PC-3 (cell line): ENCODE data around the gene TMEM82.

ENCODE experiments used
- EZH2phosphoT487 ChIP-seq: fragments of 300-600 bp; sonication (generic); IDR thresholded peaks from 2 replicates; pipeline ENCODE4 v1.6.1; 2018; ENCODE audit warnings: mild to moderate bottlenecking, antibody characterized with exemption, low read length, borderline replicate concordance
- TF ChIP-seq, protein P1 (sequence below): fragments of 300-600 bp; sonication (generic); conservative IDR thresholded peaks from 2 replicates; pipeline ENCODE4 v1.5.1; 2017; ENCODE audit warnings: antibody characterized with exemption, low read depth, mild to moderate bottlenecking, low read length

DNA sequence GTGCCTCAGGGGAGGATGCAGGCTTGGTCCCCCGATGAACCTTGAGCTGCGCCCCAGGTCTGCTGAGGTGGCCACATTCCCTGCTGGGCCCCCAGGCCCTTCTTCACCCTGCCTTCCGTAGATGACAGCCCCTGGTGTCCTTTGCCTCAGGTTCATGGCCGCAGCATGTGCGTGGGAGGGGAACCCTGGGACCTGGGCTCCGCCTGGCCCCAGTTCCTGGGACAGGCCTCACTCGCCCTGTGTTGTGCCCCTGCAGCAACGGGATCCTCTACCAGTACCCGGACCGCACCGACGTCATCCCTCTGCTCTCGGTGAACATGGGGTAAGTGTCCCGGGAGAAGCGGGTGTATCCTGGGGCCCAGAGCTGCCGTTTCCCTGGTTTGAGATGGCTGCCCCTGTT, 11.4 kb upstream of the TMEM82 start:
- TF ChIP-seq, protein P1, sequence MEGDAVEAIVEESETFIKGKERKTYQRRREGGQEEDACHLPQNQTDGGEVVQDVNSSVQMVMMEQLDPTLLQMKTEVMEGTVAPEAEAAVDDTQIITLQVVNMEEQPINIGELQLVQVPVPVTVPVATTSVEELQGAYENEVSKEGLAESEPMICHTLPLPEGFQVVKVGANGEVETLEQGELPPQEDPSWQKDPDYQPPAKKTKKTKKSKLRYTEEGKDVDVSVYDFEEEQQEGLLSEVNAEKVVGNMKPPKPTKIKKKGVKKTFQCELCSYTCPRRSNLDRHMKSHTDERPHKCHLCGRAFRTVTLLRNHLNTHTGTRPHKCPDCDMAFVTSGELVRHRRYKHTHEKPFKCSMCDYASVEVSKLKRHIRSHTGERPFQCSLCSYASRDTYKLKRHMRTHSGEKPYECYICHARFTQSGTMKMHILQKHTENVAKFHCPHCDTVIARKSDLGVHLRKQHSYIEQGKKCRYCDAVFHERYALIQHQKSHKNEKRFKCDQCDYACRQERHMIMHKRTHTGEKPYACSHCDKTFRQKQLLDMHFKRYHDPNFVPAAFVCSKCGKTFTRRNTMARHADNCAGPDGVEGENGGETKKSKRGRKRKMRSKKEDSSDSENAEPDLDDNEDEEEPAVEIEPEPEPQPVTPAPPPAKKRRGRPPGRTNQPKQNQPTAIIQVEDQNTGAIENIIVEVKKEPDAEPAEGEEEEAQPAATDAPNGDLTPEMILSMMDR, result no peak
- no peak for TF ChIP-seq EZH2phosphoT487
